ENCODE data around the gene SNED1. TPM values are rescaled to one million over a fixed set of nuclear protein-coding genes. Genes with fewer than 3 reads are reported as not detected.

SNED1 gene
- total RNA-seq, 1 donor from 2014 or later, result 2.8 TPM

DNA sequence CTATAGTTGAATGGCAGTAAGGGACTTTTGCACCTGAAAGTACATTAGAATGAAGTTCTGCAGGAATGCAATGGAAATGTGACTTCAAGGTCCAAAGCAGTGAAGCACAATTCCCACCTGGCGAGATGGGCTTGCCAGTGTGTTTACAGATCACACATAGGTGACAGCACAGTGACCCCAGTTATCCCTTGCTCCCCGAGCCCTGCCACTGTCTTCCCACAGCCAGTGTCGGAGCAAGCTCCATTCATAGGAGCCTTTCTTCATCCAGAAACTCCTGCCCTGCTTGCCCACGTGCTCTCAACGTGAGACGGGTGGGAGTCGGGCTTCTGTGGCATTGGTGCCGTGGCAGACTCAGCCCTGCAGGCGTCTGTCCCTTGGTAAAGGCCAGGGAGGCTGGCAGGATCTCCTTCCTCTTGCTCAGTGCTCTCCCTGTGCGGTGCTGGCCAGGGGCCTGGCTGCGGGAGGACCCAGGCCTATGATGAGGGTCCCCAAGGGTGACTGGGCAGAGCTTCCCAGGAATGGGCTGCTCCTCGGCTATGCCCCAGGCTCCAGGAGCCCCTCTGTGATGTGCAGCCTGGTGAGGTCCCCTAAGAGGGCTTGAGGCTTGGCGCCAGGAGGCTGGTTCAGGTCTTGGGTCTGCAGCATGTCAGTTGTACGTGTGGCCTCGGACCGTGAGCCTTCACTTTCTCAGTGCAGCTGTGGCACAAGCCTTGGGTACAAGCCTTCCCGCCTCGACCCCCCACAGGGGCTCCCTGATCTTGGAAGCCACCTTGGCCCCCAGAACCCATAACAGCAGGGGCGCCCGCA is 40.2 kb downstream of the SNED1 start:
- Mint-ChIP-seq H3K9me3 (ENCODE audit: unreplicated experiment) (peaks cover 4% of the 10 kb centered on the region), H3K4me3 (ENCODE audit: unreplicated experiment) (peak overlapping the region; percentile 65), H3K4me1 (ENCODE audit: low read depth, unreplicated experiment) (no peaks in the 10 kb centered on the region), H3K36me3 (ENCODE audit: unreplicated experiment) (no peaks in the 10 kb centered on the region), H3K27me3 (ENCODE audit: unreplicated experiment) (peaks cover 5% of the 10 kb centered on the region), H3K27ac (ENCODE audit: unreplicated experiment) (no peak overlapping the region)
- no peak for DNase-seq
- TF ChIP-seq, protein P1, sequence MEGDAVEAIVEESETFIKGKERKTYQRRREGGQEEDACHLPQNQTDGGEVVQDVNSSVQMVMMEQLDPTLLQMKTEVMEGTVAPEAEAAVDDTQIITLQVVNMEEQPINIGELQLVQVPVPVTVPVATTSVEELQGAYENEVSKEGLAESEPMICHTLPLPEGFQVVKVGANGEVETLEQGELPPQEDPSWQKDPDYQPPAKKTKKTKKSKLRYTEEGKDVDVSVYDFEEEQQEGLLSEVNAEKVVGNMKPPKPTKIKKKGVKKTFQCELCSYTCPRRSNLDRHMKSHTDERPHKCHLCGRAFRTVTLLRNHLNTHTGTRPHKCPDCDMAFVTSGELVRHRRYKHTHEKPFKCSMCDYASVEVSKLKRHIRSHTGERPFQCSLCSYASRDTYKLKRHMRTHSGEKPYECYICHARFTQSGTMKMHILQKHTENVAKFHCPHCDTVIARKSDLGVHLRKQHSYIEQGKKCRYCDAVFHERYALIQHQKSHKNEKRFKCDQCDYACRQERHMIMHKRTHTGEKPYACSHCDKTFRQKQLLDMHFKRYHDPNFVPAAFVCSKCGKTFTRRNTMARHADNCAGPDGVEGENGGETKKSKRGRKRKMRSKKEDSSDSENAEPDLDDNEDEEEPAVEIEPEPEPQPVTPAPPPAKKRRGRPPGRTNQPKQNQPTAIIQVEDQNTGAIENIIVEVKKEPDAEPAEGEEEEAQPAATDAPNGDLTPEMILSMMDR (IDR thresholded peaks at IDR 0.05; ENCODE audit: partially characterized antibody, unreplicated experiment), result no peak

DNA sequence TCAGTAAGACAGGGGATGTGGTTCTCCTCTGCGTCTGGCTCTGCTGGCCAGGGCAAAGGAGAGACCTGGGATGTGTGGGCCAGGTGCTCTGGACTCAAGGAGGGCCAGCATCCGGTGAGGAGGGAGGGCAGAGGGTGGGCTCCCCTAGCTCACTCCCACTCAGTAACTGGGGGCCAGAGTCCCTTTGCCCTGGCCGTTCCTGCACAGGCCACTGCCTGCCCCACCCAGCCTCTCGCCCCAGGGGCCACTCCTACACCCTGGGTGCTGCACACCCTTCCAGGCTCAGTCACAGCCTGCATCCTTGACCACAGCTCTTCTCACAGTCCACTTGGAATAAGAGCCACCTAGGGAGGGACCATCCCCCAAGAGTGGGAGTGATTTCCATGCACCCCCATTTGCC is 41.0 kb downstream of the SNED1 start:
- Mint-ChIP-seq H3K27me3 (ENCODE audit: unreplicated experiment) (peaks cover 5% of the 10 kb centered on the region), H3K36me3 (ENCODE audit: unreplicated experiment) (no peaks in the 10 kb centered on the region), H3K9me3 (ENCODE audit: unreplicated experiment) (peaks cover 4% of the 10 kb centered on the region), H3K4me1 (ENCODE audit: low read depth, unreplicated experiment) (no peaks in the 10 kb centered on the region), H3K27ac (ENCODE audit: unreplicated experiment) (no peak overlapping the region), H3K4me3 (ENCODE audit: unreplicated experiment) (no peak overlapping the region)
- TF ChIP-seq, protein P1 (IDR thresholded peaks at IDR 0.05; ENCODE audit: partially characterized antibody, unreplicated experiment), result no peak
- DNase-seq, result no peak

DNA sequence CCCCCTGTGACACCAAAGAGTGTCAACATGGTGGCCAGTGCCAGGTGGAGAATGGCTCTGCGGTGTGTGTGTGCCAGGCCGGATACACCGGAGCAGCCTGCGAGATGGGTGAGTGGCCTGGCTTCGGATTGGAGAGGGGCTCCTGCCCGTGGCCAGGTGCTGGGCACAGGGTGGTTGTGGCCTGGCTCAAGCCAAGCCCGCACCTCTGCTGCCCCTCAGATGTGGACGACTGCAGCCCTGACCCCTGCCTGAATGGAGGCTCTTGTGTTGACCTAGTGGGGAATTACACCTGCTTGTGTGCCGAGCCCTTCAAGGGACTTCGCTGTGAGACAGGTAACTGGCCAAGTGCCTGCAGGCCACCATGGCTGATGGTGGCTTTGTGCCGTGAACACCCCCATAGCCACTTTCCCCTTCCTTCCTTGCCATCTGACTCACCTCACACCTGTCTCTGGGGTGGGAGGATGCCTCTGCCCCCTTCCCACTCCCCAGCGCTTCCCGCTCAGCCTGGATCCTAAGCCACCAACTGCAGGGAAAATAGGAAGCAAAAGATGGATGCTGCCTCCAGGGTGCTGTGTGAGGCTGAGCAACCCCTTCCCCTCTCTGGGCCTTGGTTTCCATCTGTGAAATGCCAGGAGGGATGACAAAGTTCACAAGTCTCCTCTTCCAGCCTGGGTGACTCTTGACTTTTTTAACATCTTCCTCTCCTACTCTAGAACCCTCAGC is 41.8 kb downstream of the SNED1 start:
- no peak overlapping the region for H3K4me3 Mint-ChIP-seq (ENCODE audit: unreplicated experiment)
- no peaks in the 10 kb centered on the region for H3K4me1 Mint-ChIP-seq (ENCODE audit: low read depth, unreplicated experiment)
- no peaks in the 10 kb centered on the region for H3K36me3 Mint-ChIP-seq (ENCODE audit: unreplicated experiment)
- TF ChIP-seq, protein P1 (IDR thresholded peaks at IDR 0.05; ENCODE audit: partially characterized antibody, unreplicated experiment), result no peak
- H3K27me3 Mint-ChIP-seq (ENCODE audit: unreplicated experiment), result peaks cover 2% of the 10 kb centered on the region
- peaks cover 4% of the 10 kb centered on the region for H3K9me3 Mint-ChIP-seq (ENCODE audit: unreplicated experiment)
- no peak overlapping the region for H3K27ac Mint-ChIP-seq (ENCODE audit: unreplicated experiment)
- no peak for DNase-seq

DNA sequence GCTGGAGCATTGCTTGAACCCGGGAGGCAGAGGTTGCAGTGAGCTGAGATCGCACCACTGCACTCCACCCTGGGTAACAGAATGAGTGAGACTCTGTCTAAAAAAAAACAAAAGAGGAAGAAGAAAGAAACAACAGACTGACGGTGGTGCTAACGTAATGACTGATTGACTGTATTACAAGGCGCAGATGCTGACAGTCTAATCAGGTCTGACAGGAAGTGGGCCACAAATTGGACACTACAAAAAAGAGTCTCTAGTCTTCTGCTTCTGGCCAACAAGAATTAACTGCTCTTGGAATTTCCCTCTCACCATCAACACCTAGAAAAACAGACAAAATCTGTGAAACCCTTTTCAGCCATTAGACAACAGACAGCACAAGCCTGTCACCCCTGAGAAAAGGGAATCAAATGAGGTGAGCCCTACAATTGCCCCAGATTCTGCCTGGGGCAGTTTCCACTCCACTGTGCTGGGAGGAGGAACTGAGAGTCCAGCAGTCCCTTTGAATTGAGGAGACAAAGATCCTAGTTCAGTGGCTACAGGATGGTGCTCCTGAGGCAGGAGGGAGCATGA is 43.3 kb downstream of the SNED1 start:
- Mint-ChIP-seq H3K27me3 (ENCODE audit: unreplicated experiment) (peaks cover 2% of the 10 kb centered on the region), H3K36me3 (ENCODE audit: unreplicated experiment) (no peaks in the 10 kb centered on the region), H3K4me3 (ENCODE audit: unreplicated experiment) (no peak overlapping the region), H3K4me1 (ENCODE audit: low read depth, unreplicated experiment) (no peaks in the 10 kb centered on the region), H3K9me3 (ENCODE audit: unreplicated experiment) (peaks cover 5% of the 10 kb centered on the region), H3K27ac (ENCODE audit: unreplicated experiment) (no peak overlapping the region)
- TF ChIP-seq, protein P1 (IDR thresholded peaks at IDR 0.05; ENCODE audit: partially characterized antibody, unreplicated experiment), result no peak
- no peak for DNase-seq

Measured in glutamatergic neuron (in vitro differentiated cells).